GM23248 (cell line): ENCODE data around the gene KRTAP4-1. TPM values are rescaled to one million over a fixed set of nuclear protein-coding genes. Genes with fewer than 3 reads are reported as not detected.
"Not testable (repeated sequence)": the region's sequence is repeated elsewhere in the genome, so short reads cannot be mapped to it uniquely, and the experiment has no call there.

Experiments used
- DNase-seq: peaks from one replicate; pipeline ENCODE4 v3.0.0-alpha.2; 2015
- H2AFZ ChIP-seq: fragments of 200-600 bp; sonication (generic); 2 replicates; pipeline ENCODE4 v1.6.1; 2016; ENCODE audit warnings: antibody characterized with exemption
- H3F3A ChIP-seq: fragments of 200-600 bp; sonication (generic); 2 replicates; pipeline ENCODE4 v1.6.1; 2016; ENCODE audit warnings: mild to moderate bottlenecking, antibody characterized with exemption, mixed run types; ENCODE audit not compliant: insufficient read depth
- H3K27ac ChIP-seq: fragments of 200-600 bp; sonication (generic); 2 replicates; pipeline ENCODE4 v1.5.1; 2016; ENCODE audit warnings: mild to moderate bottlenecking
- H3K27me3 ChIP-seq: fragments of 200-600 bp; sonication (generic); replicated peaks from 2 replicates; pipeline ENCODE4 v1.6.1; 2016; ENCODE audit warnings: mild to moderate bottlenecking; ENCODE audit not compliant: insufficient read depth
- H3K36me3 ChIP-seq: fragments of 200-600 bp; sonication (generic); 2 replicates; pipeline ENCODE4 v1.6.1; 2016; ENCODE audit warnings: low read depth, mild to moderate bottlenecking
- H3K4me1 ChIP-seq: fragments of 200-600 bp; sonication (generic); 2 replicates; pipeline ENCODE4 v1.6.1; 2016; ENCODE audit warnings: mild to moderate bottlenecking; ENCODE audit not compliant: insufficient read depth
- H3K4me2 ChIP-seq: fragments of 200-600 bp; sonication (generic); one replicate; pipeline ENCODE4 v1.6.1; 2016; ENCODE audit warnings: mild to moderate bottlenecking; ENCODE audit not compliant: unreplicated experiment
- H3K4me3 ChIP-seq: fragments of 200-600 bp; sonication (generic); 2 replicates; pipeline ENCODE4 v1.5.1; 2016; ENCODE audit warnings: mild to moderate bottlenecking
- H3K79me2 ChIP-seq: fragments of 200-600 bp; sonication (generic); 2 replicates; pipeline ENCODE4 v1.6.1; 2016; ENCODE audit warnings: mild to moderate bottlenecking; ENCODE audit not compliant: insufficient read depth
- H3K9ac ChIP-seq: fragments of 200-600 bp; sonication (generic); 2 replicates; pipeline ENCODE4 v1.6.1; 2016; ENCODE audit warnings: mild to moderate bottlenecking
- H3K9me2 ChIP-seq: fragments of 200-600 bp; sonication (generic); 2 replicates; pipeline ENCODE4 v1.6.1; 2016; ENCODE audit warnings: mixed run types, mild to moderate bottlenecking, moderate library complexity; ENCODE audit not compliant: insufficient read depth
- H3K9me3 ChIP-seq: fragments of 200-600 bp; sonication (generic); one replicate; pipeline ENCODE4 v1.6.1; 2017; ENCODE audit warnings: low read depth
- H4K20me1 ChIP-seq: fragments of 200-600 bp; sonication (generic); 2 replicates; pipeline ENCODE4 v1.6.0; 2016; ENCODE audit not compliant: insufficient read depth
- EZH2 ChIP-seq: fragments of 200-600 bp; sonication (generic); IDR thresholded peaks from 2 replicates; pipeline ENCODE4 v1.6.1; 2018; ENCODE audit warnings: antibody characterized with exemption, mild to moderate bottlenecking; ENCODE audit not compliant: insufficient read depth, poor library complexity, severe bottlenecking
- EZH2phosphoT487 ChIP-seq: fragments of 200-600 bp; sonication (generic); IDR thresholded peaks from 2 replicates; pipeline ENCODE4 v1.6.1; 2018; ENCODE audit warnings: antibody characterized with exemption, moderate library complexity, mild to moderate bottlenecking, low read depth; ENCODE audit not compliant: insufficient read depth
- WGBS, 2 experiments: methylation state at CpG; one replicate each; pipeline ENCODE4 v1.1.6; 2015 to 2017; ENCODE audit warnings: low lambda C conversion rate in 2 of 2, low coverage in 1 of 2; ENCODE audit errors: missing lambda C conversion rate in 2 of 2; 5-methylcytosine and 5-hydroxymethylcytosine counted together
- in situ Hi-C: fragments of 300-500 bp; cut with MboI; formaldehyde crosslinking; loops from 2 replicates; pipeline ENCODE4 v1.15.0; 2020
- polyA plus RNA-seq: library from polyadenylated mRNA; unstranded; fragments of >200 nt; fragmentation: Nextera tagmentation; extraction: Ambion mirVana; gene quantifications from 2 replicates; pipeline ENCODE4 v1.2.1, GENCODE V29; 2016
- total RNA-seq: library from RNA; depleted of rRNA; stranded (reverse); fragments of >200 nt; shearing (Covaris generic); gene quantifications from 2 replicates; pipeline ENCODE4 v1.2.3, GENCODE V29; 2014; rRNA removed

The KRTAP4-1 gene
- total RNA-seq (0.76 TPM in 1 of 2 replicates, not detected in the other), polyA plus RNA-seq (not detected in 2 replicates)

DNA sequence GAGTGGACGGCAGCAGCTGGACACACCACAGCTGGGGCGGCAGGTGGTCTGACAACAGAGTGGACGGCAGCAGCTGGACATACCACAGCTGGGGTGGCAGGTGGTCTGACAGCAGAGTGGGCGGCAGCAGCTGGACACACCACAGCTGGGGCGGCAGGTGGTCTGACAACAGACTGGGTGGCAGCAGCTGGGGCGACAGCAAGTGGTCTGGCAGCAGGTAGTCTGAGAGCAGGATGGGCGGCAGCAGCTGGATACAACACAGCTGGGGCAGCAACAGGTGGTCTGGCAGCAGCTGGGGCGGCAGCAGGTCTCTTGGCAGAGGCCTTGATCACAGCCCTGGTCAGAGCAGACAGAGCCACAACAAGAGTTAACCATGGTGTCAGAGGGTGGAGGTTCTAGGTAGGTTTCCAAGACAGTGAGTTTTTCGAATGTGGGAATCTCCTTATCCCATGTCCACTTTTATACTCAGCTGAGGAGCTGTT lies at the start of gene KRTAP4-1:
KRTAP4-1 (minus strand) TSS at position 432 of the 482 bp plus-strand sequence; CDS start at position 375, 57 bp downstream.
- peak within 1 kb of the TSS; percentile 18; the same call in 1 of the 2 replicates for H2AFZ ChIP-seq
- no peaks in the 10 kb centered on the region for H4K20me1 ChIP-seq
- no peak within 1 kb of the TSS for H3K9ac ChIP-seq
- H3K9me3 ChIP-seq, result no peaks in the 10 kb centered on the region
- no peaks in the 10 kb centered on the region for H3K9me2 ChIP-seq
- in situ Hi-C loops, result no loop called here
- H3K27me3 ChIP-seq, result no peaks in the 10 kb centered on the region
- H3K4me3 ChIP-seq, result no peak within 1 kb of the TSS
- peaks cover 4% of the 10 kb centered on the region for H3K4me1 ChIP-seq
- no peaks in the 10 kb centered on the region for H3K79me2 ChIP-seq
- H3F3A ChIP-seq, result peaks cover 12% of the 10 kb centered on the region
- no peak within 1 kb of the TSS for H3K4me2 ChIP-seq
- 68 to 74% methylated on average over 6 to 9 of the region's 9 CpGs for WGBS, 2 experiments
- no peaks in the 10 kb centered on the region for H3K36me3 ChIP-seq
- TF ChIP-seq EZH2phosphoT487 (no peak), EZH2 (no peak)
- no peak within 1 kb of the TSS for H3K27ac ChIP-seq
- no peak for DNase-seq

DNA sequence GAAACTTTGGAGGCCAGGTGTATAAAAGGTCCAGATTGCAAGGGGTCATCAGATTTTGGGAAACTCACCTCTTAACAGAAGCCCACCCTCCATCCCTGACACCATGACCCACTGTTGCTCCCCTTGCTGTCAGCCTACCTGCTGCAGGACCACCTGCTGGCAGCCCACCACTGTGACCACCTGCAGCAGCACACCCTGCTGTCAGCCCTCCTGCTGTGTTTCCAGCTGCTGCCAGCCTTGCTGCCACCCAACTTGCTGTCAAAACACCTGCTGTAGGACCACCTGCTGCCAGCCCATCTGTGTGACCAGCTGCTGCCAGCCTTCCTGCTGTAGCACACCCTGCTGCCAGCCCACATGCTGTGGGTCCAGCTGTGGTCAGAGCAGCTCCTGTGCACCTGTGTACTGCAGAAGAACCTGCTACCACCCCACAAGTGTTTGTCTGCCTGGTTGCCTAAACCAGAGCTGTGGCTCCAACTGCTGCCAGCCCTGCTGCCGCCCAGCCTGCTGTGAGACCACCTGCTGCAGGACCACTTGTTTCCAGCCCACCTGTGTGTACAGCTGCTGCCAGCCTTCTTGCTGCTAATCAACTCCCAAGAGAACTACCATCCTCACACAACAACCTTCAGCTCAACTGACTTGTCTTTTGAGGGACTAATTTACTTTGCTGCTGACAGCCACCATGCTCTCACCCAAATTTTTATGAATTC lies 47.8 kb upstream of the KRTAP4-1 start, which contains the start of gene KRTAP9-3:
KRTAP9-3 (plus strand) TSS at position 51 of the 707 bp plus-strand sequence; CDS start at position 104, 53 bp downstream.
- WGBS, 2 experiments, result 82 to 100% methylated on average over 1 of the region's 1 CpG
- H4K20me1 ChIP-seq, H3K9me3 ChIP-seq, H3K79me2 ChIP-seq, H3K4me1 ChIP-seq, H3K36me3 ChIP-seq, H3K4me3 ChIP-seq, in situ Hi-C loops, H3K9me2 ChIP-seq, H3K27ac ChIP-seq, H2AFZ ChIP-seq, DNase-seq, H3K4me2 ChIP-seq, H3K9ac ChIP-seq, H3K27me3 ChIP-seq, H3F3A ChIP-seq: not testable (repeated sequence)

DNA sequence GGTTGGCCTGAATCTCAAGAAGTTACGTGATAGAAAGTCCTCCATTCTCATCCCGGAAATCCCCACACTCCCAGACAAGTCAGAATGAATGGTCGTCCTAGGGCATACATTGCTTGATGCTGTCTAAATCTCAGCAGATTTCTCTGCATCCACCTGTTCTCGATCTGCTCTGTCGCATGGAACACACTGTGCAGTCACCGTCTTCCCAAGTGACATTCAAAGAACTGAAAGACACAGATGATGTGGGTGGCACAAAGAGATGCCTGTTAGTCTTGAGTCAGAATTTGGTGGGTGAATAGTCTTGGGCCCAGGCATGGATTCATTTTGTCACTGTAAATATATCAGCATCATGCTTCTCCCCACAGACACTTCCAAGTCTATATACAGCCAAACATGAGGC lies 47.0 kb upstream of the KRTAP4-1 start:
- Histone ChIP-seq H3K4me2 (no peak overlapping the region), H4K20me1 (no peaks in the 10 kb centered on the region), H3K4me3 (no peak overlapping the region), H3K27me3 (no peaks in the 10 kb centered on the region), H3K9me3 (no peaks in the 10 kb centered on the region), H3K79me2 (no peaks in the 10 kb centered on the region), H3F3A (no peaks in the 10 kb centered on the region), H3K9ac (no peak overlapping the region), H3K4me1 (no peaks in the 10 kb centered on the region), H3K36me3 (no peaks in the 10 kb centered on the region), H3K27ac (no peak overlapping the region), H2AFZ (no peak overlapping the region), H3K9me2 (no peaks in the 10 kb centered on the region)
- TF ChIP-seq EZH2phosphoT487 (no peak), EZH2 (no peak)
- DNase-seq, result no peak
- in situ Hi-C loops, result no loop called here
- WGBS, 2 experiments, result 84 to 87% methylated on average over 6 of the region's 6 CpGs

DNA sequence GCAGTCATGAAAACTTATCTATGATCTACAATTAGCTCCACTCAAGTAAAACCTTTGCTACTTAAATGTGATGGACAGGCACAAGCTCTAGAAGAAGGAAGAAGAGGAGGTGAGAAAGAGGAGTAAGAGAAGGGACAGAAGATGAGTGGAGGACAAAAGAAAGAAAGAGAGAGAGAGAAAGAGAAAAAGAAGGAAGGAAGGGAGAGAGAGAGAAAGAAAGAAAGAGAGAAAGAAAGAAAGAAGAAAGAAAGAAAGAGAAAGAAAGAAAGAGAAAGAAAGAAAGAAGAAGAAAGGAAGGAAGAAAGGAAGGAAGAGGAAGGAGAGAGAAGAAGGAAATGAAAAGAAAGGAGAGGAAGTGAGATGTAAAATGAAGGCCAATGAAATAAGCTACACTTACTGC lies 45.4 kb upstream of the KRTAP4-1 start:
- H3K27ac ChIP-seq, result no peak overlapping the region
- no peaks in the 10 kb centered on the region for H3K27me3 ChIP-seq
- no peaks in the 10 kb centered on the region for H3K79me2 ChIP-seq
- H2AFZ ChIP-seq, result no peak overlapping the region
- H3K9ac ChIP-seq, result no peak overlapping the region
- H3K36me3 ChIP-seq, result no peaks in the 10 kb centered on the region
- H4K20me1 ChIP-seq, result no peaks in the 10 kb centered on the region
- H3F3A ChIP-seq, result no peaks in the 10 kb centered on the region
- H3K4me1 ChIP-seq, result no peaks in the 10 kb centered on the region
- H3K4me2 ChIP-seq, result no peak overlapping the region
- DNase-seq, result no peak
- no peaks in the 10 kb centered on the region for H3K9me2 ChIP-seq
- in situ Hi-C loops, result no loop called here
- TF ChIP-seq EZH2 (no peak), EZH2phosphoT487 (no peak)
- H3K9me3 ChIP-seq, result no peaks in the 10 kb centered on the region
- H3K4me3 ChIP-seq, result no peak overlapping the region

DNA sequence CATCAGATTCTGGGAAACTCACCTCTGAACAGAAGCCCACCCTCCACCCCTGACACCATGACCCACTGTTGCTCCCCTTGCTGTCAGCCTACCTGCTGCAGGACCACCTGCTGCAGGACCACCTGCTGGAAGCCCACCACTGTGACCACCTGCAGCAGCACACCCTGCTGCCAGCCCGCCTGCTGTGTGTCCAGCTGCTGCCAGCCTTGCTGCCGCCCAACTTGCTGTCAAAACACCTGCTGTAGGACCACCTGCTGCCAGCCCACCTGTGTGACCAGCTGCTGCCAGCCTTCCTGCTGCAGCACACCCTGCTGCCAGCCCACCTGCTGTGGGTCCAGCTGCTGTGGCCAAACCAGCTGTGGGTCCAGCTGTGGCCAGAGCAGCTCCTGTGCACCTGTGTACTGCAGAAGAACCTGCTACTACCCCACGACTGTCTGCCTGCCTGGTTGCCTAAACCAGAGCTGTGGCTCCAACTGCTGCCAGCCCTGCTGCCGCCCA lies 41.9 kb upstream of the KRTAP4-1 start, which contains the start of gene KRTAP9-2:
KRTAP9-2 (plus strand) TSS at position 51 of the 498 bp plus-strand sequence; CDS start at position 58, 7 bp downstream.
- in situ Hi-C loops, H3K4me3 ChIP-seq, H3K27me3 ChIP-seq: not testable (repeated sequence)

More for the DNA sequence above, 41.9 kb upstream of the KRTAP4-1 start, which contains the start of gene KRTAP9-2:
- H3K9ac ChIP-seq, H3K79me2 ChIP-seq, H3K27ac ChIP-seq, H3K9me2 ChIP-seq, H2AFZ ChIP-seq, H3K4me2 ChIP-seq, DNase-seq, H4K20me1 ChIP-seq, H3K4me1 ChIP-seq, H3K36me3 ChIP-seq, H3K9me3 ChIP-seq, H3F3A ChIP-seq: not testable (repeated sequence)
- 20 to 21% methylated on average over 1 to 3 of the region's 4 CpGs for WGBS, 2 experiments
